Activated CD4-positive, alpha-beta T cell treated with anti-CD3 and anti-CD28 coated beads, Interleukin-2, amount 50 U/mL, for 24 hours (primary cell): ENCODE results near the gene CD79A.

Source experiments
- DNase-seq, 2 donors: peaks; one replicate each; pipeline ENCODE4 v3.0.0-alpha.2; 2020; ENCODE audit warnings: low read depth in 1 of 2, low spot score in 1 of 2

CD79A gene

GRCh38 chr19:41883463-41883820 lies 6.4 kb downstream of the CD79A start:
- DNase-seq, result no peak

GRCh38 chr19:41883821-41884733 lies 7.0 kb downstream of the CD79A start:
- DNase-seq, result peak; percentile 72 to 89

- peak in 1 of 2 donors; percentile 61 for DNase-seq
Observed at GRCh38 chr19:41886761-41887710, 10.0 kb downstream of the CD79A start.

GRCh38 chr19:41887711-41888382 lies 10.8 kb downstream of the CD79A start:
- peak; percentile 62 to 81 for DNase-seq

GRCh38 chr19:41888926-41889325 lies 11.8 kb downstream of the CD79A start:
- no peak for DNase-seq

GRCh38 chr19:41889896-41890295 lies 12.8 kb downstream of the CD79A start:
- DNase-seq, result no peak

- no peak for DNase-seq
Observed at GRCh38 chr19:41890936-41891335, 13.9 kb downstream of the CD79A start.

- no peak for DNase-seq
Observed at GRCh38 chr19:41892173-41892902, 15.3 kb downstream of the CD79A start.

- DNase-seq, result no peak
Observed at GRCh38 chr19:41893899-41894298, 16.8 kb downstream of the CD79A start.

GRCh38 chr19:41894350-41894749 lies 17.3 kb downstream of the CD79A start:
- no peak for DNase-seq

GRCh38 chr19:41895745-41896580 lies 18.9 kb downstream of the CD79A start:
- DNase-seq, result no peak

GRCh38 chr19:41896581-41896942 lies 19.5 kb downstream of the CD79A start:
- no peak for DNase-seq

- DNase-seq, result no peak
Observed at GRCh38 chr19:41897181-41897580, 20.1 kb downstream of the CD79A start.

- no peak for DNase-seq
Observed at GRCh38 chr19:41897820-41898219, 20.7 kb downstream of the CD79A start.

GRCh38 chr19:41898235-41898634 lies 21.2 kb downstream of the CD79A start:
- no peak for DNase-seq

- DNase-seq, result no peak
Observed at GRCh38 chr19:41901707-41902360, 24.8 kb downstream of the CD79A start.

- DNase-seq, result no peak
Observed at GRCh38 chr19:41902594-41902993, 25.5 kb downstream of the CD79A start.

- DNase-seq, result no peak
Observed at GRCh38 chr19:41903193-41903953, 26.3 kb downstream of the CD79A start.
